ENCODE results near the gene HECW1. TPM values are rescaled to one million over a fixed set of nuclear protein-coding genes. Genes with fewer than 3 reads are reported as not detected.

HECW1 gene
- total and polyA plus RNA-seq, 2 of the 8 experiments (the other 6 are each of a cell fraction or from before 2014, with no cell fraction given): 2.9 to 12.7 TPM

DNA sequence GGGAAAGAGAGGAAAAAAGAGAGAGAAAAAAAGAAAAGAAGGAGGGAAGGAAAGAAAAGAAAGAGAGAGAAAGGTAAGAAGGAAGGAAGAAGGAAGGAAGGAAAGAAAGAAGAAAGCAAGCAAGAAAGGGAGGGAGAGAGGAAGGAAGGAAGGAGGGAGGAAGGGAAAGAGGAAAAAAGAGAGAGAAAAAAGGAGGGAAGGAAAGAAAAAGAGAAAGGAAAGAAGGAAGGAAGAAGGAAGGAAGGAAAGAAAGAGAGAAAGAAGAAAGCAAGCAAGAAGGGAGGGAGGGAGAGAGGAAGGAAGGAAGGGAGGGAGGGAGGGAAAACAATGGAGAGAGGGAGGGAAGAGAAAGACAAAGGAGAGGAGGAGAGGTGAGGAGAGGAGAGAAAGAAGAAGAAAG, 135.3 kb downstream of the HECW1 start:
- Histone ChIP-seq H2BK120ac (replicated peaks; ENCODE audit: low read depth, low read length) (no peak overlapping the region), H2BK20ac (ENCODE audit: low read length) (no peak overlapping the region), H2BK5ac (ENCODE audit: low read depth, low read length) (no peak overlapping the region), H3K4me3 (ENCODE audit: extremely low read depth in 1 of 4, insufficient read depth in 2 of 4, low read depth in 3 of 4, low read length in 4 of 4) (no peak overlapping the region), H3K79me1 (ENCODE audit: low read depth, low read length) (no peaks in the 10 kb centered on the region), H3K79me2 (ENCODE audit: control insufficient read depth in 1 of 2, insufficient read depth in 2 of 2, low read length in 2 of 2) (no peaks in the 10 kb centered on the region), H3K36me3 (ENCODE audit: control insufficient read depth in 2 of 4, insufficient read depth in 4 of 4, low read length in 3 of 4) (no peaks in the 10 kb centered on the region), H3K56ac (replicated peaks; ENCODE audit: insufficient read length, low read depth, low read length) (no peak overlapping the region), H3K14ac (ENCODE audit: insufficient read length) (no peak overlapping the region), H3K9ac (replicated peaks in 1 of 4; ENCODE audit: extremely low read depth in 1 of 4, low read depth in 3 of 4, low read length in 3 of 4) (no peak overlapping the region), H3K18ac (ENCODE audit: extremely low read depth, low read length) (no peak overlapping the region), H3K27ac (ENCODE audit: low read depth, low read length) (no peak overlapping the region), H4K20me1 (replicated peaks in 1 of 2; ENCODE audit: control insufficient read depth in 1 of 2, insufficient read depth in 2 of 2, low read length in 2 of 2) (no peaks in the 10 kb centered on the region), H3K23me2 (ENCODE audit: low read depth, low read length) (no peaks in the 10 kb centered on the region; the same call in 1 of the 2 replicates), H3K4me2 (ENCODE audit: insufficient read depth in 1 of 2, low read depth in 2 of 2, low read length in 2 of 2) (no peak overlapping the region), H2BK12ac (ENCODE audit: low read depth, low read length) (no peak overlapping the region), H3K23ac (ENCODE audit: insufficient read length) (no peak overlapping the region), H2AK5ac (ENCODE audit: low read depth, low read length) (no peak overlapping the region), H2AFZ (ENCODE audit: low read length) (no peak overlapping the region), H2BK15ac (ENCODE audit: low read length) (no peak overlapping the region), H3K27me3 (replicated peaks in 1 of 4; ENCODE audit: control insufficient read depth in 3 of 4, extremely low read depth in 1 of 4, insufficient read depth in 3 of 4, low read length in 3 of 4) (no peaks in the 10 kb centered on the region), H4K8ac (ENCODE audit: extremely low read depth, insufficient read depth, low read length) (no peak overlapping the region), H4K91ac (replicated peaks; ENCODE audit: insufficient read length, low read length) (no peak overlapping the region), H3K4ac (replicated peaks; ENCODE audit: insufficient read length, low read depth, low read length) (no peak overlapping the region), H3K4me1 (replicated peaks in 1 of 4; ENCODE audit: control insufficient read depth in 3 of 4, insufficient read depth in 4 of 4, low read length in 3 of 4) (peaks cover 0 to 6% (median 2%) of the 10 kb centered on the region in 4 experiments; a peak in 3 of 7 replicates), H3K9me3 (ENCODE audit: insufficient read depth in 2 of 2, low read depth in 1 of 2, low read length in 1 of 2) (no peaks in the 10 kb centered on the region), H4K5ac (ENCODE audit: insufficient read length, low read depth, low read length) (no peak overlapping the region)
- CTCF ChIA-PET (ENCODE audit: partially characterized antibody): interaction anchor here (1.6 to 5.6 kb wide), 2 partner anchors 14 to 176 kb away, joined by 4 to 40 read pairs; no protein-coding TSS in a partner anchor
- POLR2A ChIA-PET (ENCODE audit: partially characterized antibody): no interaction called here
- FAIRE-seq (no peak), DNase-seq (ENCODE audit: low read depth in 1 of 2, low spot score in 2 of 2) (no peak)
- TF ChIP-seq TAF7 (optimal IDR thresholded peaks at IDR 0.05; ENCODE audit: borderline replicate concordance, low read depth, low read length): no peak
- no peak for TF ChIP-seq EP300 (IDR thresholded peaks at IDR 0.05; ENCODE audit: borderline replicate concordance in 1 of 2, low read depth in 2 of 2, low read length in 2 of 2)
- no peak for TF ChIP-seq JUND (IDR thresholded peaks at IDR 0.05; ENCODE audit: low read length)
- TF ChIP-seq RXRA (IDR thresholded peaks at IDR 0.05; ENCODE audit: insufficient read depth, low read depth, low read length): no peak
- no peak for TF ChIP-seq SP1 (IDR thresholded peaks at IDR 0.05; ENCODE audit: low read depth, low read length)
- no peak for TF ChIP-seq USF2 (IDR thresholded peaks at IDR 0.05; ENCODE audit: low read length)
- no peak for TF ChIP-seq MAFK (IDR thresholded peaks at IDR 0.05; ENCODE audit: low read depth, low read length)
- TF ChIP-seq GTF2F1 (IDR thresholded peaks at IDR 0.05; ENCODE audit: borderline replicate concordance, low read depth, low read length): no peak
- no peak for TF ChIP-seq SAP30 (IDR thresholded peaks at IDR 0.05; ENCODE audit: insufficient read depth, insufficient replicate concordance, low read length)
- no peak for TF ChIP-seq GABPA (IDR thresholded peaks at IDR 0.05; ENCODE audit: borderline replicate concordance, insufficient read depth, low read length)
- TF ChIP-seq KDM5A (IDR thresholded peaks at IDR 0.05; ENCODE audit: low read length): no peak
- TF ChIP-seq CEBPB (IDR thresholded peaks at IDR 0.05; ENCODE audit: low read depth, low read length): no peak
- TF ChIP-seq, protein P1, sequence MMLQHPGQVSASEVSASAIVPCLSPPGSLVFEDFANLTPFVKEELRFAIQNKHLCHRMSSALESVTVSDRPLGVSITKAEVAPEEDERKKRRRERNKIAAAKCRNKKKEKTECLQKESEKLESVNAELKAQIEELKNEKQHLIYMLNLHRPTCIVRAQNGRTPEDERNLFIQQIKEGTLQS (IDR thresholded peaks at IDR 0.05; ENCODE audit: insufficient read depth, low read depth, low read length): no peak

Measured in H1 (cell line).